Cardiac septum (tissue), 1 donor: Measurements from ENCODE around the gene MIEF2. TPM values are rescaled to one million over a fixed set of nuclear protein-coding genes. Genes with fewer than 3 reads are reported as not detected.
"Not testable (repeated sequence)": the region's sequence is repeated elsewhere in the genome, so short reads cannot be mapped to it uniquely, and the experiment has no call there.

Experiments used
- DNase-seq: peaks from one replicate; pipeline ENCODE4 v3.0.0-alpha.2; 2020; ENCODE audit warnings: low spot score
- intact Hi-C: fragments of 100-400 bp; cut with DNase I; formaldehyde crosslinking; loops from one replicate; pipeline ENCODE4 v1.14.0; 2022
- total RNA-seq: library from RNA; stranded (reverse); fragmentation: NEBNext Ultra II Directional; extraction: Animal tissue kit (Norgen Biotek cat#: 25700); gene quantifications from one replicate; pipeline ENCODE4 v1.2.1, GENCODE V29; 2021
- donor health status: DM: no; HTN: no; CAD: no.

MIEF2 gene
- total RNA-seq, 1 donor from 2014 or later = 28.0 TPM

DNA sequence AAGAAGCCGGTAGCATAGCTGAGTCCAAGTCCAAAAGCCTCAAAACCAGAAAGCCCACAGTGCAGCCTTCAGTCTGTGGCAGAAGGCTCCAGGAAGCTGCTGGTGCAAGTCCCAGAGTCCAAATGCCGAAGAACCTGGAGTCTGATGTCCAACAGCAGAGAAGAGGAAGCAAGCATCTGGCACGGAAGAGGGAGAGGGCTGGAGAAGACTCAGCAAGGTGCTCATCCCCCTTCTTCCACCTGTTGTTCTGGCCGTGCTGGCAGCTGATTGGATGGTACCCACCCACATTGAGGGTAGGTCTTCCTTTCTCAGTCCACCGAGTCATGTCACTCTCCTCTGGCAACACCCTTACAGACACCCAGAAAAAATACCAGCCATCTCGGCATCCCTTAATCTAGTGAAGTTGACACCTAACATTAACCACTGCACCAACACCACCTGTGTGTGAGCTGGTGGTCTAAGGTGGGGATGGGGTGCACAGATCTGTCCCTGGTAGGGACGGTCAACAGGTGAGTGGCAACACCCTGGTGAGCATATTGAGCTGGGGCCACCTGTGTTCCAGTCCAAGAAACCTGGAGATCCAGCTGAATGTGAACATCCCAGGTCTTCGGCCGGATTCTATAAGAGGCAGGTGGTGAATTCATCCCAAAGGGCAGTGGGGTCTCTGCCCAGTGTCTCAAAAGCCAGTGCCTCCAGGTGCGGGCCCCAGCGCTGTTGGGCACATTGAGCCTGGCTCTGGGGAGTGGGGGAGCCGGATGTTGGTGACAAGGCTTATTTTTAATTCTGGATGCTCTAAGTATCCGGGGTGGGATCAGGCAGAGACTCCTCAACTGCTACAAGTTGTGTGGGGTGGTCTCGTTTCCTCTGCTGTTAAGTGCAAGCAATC, 9.8 kb downstream of the MIEF2 start:
- intact Hi-C loops = no loop called here
- DNase-seq = no peak

DNA sequence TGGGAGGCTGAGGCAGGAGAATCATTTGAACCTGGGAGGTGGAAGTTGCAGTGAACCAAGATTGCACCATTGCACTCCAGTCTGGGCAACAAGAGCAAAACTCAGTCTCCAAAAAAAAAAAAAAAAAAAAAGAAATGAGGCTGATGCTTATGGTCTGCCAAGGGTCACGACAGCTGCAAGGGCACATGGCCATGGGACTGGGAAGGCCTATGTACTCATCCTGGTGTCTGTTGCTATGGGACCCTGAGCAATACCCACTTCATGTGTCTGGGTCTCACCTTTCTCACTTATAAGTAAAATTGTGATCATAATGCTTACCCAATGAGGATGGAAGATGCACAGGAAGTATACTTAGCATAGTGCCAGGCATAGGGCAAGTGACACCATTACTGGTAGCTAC, 16.6 kb downstream of the MIEF2 start:
- no peak for DNase-seq
- intact Hi-C loops = no loop called here

DNA sequence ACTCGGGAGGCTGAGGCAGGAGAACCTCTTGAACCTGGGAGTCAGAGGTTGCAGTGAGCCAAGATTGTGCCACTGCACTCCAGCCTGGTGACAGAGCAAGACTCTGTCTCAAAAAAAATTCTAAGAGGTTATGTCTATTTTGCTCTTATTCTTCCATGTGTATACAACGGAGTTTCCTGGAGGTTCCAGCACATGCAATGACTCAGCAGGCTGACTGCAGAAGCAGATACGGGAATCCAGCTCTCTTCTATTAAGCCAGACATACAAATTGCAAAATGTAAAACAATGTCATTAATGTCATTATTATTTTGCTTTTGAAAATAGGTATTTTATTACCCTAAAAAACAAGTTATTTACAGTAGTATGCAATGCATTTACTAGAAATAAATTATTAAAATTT, 18.4 kb downstream of the MIEF2 start:
- intact Hi-C loops = no loop called here

DNA sequence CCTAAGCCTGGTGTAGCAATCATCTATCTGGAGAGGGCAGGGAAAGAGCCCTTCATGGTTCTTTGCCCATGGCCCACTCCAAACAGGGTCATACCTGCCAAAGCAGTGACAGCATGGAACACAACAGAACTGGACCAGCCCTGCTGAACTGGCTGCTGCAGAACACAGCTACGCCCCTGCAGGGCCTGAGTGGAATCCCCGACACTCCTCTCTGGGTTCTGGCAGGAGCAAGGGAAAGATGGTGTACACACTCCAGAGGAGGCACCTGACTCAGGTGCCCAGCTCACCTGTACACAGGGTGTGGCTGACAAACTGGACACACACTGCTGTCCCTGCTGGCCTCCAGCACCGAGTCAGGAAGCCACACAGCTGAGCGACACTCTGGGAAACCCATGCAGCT, 19.8 kb downstream of the MIEF2 start:
- intact Hi-C loops = no loop called here
- no peak for DNase-seq

More for the DNA sequence above, 18.4 kb downstream of the MIEF2 start:
- no peak for DNase-seq

DNA sequence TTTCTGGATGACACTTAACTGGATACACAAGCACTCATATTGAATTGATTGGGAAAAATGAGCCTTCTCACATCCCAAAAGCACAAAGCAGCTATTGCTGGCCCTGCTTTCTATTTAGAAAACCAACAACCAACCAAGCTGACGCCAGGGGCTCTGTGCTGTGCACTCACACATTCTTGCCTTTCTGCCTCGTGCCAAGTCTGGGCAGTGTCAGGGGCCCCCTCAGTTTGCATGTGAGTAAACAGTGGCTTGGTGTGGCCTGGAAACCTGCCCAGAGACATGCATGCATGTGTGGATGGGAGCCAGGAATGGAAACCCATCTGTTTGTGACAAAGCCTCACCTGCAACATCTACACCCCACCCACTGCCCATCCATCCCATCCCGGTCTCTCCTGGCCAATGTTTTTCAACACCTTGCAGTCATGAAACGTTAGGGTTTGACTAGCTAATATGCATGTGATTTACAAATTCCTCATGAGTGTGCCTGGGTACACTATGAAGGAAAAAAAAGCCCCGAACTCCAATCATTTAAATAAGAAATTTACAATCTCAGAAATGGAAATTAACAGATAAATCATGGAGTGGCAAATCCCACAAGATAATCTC, 20.4 kb downstream of the MIEF2 start:
- no peak for DNase-seq

DNA sequence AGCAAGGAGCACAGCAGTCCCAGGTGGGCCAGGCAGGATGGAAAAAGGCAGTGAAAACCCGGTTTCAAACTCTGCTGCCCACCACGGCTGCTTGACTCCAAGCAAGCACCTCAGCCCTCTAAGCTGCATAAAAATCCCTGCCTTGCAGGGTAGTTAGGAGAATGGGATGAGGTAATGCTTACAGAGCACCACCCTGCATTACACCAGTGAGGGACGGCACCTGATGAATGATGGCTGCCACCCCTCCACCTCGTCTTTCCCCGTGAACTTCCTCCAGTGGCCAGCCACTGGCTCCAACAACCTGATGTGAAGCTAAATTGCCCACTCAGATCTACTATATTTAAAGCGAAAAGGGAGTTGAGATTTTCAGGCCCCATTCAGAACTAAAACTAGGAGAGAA, 21.3 kb downstream of the MIEF2 start:
- intact Hi-C loops = no loop called here
- DNase-seq = no peak

More for the DNA sequence above, 20.4 kb downstream of the MIEF2 start:
- intact Hi-C loops = no loop called here

DNA sequence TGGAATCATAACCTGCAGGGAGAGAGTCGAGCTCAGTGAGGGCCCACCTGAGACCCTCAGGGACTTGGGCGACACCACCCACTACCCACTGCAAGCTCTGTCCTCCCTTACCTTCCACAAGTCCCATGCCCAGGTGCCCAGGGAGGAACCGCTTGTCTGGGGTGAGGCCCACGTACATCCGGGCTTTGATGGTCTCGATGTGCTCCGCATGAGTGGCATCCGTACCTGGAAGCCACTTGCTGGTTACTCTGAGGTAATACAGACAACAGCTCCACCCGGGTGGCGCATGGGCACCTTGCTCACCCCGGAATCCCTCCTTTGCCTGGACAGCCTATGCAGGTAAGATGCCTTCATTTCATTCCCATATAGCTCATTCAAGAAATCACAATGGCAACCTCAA, 24.8 kb downstream of the MIEF2 start:
- intact Hi-C loops = no loop called here
- DNase-seq = no peak

DNA sequence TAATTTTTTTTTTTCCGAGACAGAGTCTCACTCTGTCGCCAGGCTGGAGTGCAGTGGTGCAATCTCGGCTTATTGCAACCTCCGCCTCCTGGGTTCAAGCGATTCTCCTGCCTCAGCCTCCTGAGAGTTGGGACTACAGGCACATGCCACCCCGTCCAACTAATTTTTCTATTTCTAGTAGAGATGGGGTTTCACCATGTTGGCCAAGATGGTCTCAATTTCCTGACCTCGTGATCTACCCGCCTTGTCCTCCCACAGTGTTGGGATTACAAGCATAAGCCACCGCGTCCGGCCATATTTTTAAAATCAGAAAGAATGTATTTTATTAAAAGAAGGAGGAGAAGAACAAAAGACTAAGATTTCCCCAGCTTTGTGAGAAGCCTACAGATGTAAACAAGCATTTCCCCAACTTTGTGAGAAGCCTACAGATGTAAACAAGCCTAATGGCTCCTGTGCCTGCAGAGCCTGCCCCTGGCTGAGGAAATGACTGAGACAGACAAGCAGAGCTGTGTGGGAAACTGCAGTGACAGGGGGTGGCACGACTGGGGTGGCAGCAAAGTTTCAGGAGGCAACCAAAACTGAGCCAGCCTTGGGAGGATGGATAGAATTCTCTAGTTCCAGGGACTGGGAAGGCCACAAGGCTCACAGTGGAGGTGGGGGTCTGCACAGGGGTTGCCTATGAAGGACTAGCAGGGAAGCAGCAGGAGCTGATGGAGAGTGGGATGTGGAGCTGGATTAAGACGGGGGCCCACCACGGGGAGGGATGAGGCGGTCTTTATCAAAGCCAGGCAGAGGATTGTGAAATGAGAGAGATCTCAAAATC, 31.5 kb downstream of the MIEF2 start:
- DNase-seq = no peak
- intact Hi-C loops = no loop called here

DNA sequence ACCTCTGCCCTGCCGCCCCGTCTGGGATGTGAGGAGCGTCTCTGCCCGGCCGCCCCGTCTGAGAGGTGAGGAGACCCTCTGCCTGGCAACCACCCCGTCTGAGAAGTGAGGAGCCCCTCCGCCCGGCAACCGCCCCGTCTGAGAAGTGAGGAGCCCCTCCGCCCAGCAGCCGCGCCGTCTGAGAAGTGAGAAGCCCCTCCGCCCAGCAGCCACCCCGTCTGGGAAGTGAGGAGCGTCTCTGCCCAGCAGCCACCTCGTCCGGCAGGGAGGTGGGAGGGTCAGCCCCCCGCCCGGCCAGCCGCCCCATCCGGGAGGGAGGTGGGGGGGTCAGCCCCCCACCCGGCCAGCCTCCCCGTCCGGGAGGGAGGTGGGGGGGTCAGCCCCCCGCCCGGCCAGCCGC, 37.6 kb downstream of the MIEF2 start:
- DNase-seq, intact Hi-C loops: not testable (repeated sequence)

DNA sequence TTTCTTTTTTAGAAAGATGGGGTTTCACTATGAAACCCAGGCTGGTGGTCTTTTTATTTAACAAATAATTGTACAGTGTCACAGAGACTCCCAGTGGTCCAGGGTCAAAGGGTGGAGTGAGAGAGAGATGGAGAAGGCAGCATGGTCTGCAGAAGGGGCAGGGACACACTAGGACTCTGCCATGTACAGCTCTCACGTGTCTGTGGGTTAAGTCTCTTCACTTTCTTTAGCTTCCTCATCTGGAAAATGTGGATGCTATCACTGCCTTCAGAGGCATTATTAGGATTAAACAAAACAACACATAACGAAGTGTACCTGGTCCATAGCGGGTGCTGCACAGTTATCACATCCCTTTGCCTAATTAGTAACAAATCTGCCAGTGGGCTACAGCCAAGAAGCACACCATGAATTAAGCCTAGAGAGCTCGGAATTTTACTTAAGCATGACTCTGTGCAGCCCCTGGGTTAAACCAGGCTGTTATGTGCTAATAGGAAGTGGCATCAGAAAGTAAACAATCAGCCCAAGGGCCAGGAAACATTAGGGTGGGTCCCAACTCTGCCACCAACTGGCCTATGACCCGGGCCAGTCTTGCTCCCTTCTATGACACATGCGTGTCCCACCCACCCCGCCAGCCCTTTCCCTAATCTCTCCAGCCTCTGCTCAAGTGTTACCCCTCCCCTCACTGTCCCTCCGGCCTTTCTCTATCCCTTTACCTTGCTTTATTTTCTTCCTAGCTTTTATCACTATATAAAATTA, 40.4 kb downstream of the MIEF2 start:
- DNase-seq = no peak
- intact Hi-C loops = no loop called here

DNA sequence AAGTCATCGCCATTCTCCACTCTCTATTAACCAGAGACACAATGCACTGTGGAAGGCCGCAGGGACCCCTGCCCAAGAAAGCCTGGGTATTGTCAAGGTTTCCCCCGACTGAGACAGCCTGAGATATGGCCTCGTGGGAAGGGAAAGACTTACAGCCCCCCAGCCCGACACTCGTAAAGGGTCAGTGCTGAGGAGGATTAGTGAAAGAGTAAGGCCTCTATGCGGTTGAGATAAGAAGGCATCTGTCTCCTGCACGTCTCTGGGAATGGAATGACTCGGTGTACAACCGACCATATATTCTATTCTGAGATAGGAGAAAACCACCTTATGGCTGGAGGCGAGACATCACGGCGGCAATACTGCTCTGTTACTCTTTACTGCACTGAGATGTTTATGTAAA, 42.7 kb downstream of the MIEF2 start:
- intact Hi-C loops, DNase-seq: not testable (repeated sequence)

DNA sequence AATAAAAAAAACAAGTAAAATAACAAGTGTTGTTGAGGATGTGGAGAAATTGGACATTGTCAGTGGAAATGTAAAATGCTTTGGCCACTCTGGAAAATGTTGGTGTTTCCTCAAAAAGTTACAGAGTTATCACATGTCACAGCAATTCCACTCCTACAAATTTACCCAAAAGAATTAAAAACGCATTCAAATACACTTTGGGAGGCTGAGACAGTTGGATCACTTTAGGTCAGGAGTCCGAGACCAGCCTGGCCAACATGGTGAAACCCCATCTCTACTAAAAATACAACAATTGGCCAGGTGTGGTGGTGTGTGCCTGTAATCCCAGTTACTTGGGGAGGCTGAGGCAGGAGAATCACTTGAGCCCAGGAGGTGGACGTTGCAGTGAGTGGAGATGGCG, 48.7 kb downstream of the MIEF2 start:
- no peak for DNase-seq
- intact Hi-C loops = no loop called here

DNA sequence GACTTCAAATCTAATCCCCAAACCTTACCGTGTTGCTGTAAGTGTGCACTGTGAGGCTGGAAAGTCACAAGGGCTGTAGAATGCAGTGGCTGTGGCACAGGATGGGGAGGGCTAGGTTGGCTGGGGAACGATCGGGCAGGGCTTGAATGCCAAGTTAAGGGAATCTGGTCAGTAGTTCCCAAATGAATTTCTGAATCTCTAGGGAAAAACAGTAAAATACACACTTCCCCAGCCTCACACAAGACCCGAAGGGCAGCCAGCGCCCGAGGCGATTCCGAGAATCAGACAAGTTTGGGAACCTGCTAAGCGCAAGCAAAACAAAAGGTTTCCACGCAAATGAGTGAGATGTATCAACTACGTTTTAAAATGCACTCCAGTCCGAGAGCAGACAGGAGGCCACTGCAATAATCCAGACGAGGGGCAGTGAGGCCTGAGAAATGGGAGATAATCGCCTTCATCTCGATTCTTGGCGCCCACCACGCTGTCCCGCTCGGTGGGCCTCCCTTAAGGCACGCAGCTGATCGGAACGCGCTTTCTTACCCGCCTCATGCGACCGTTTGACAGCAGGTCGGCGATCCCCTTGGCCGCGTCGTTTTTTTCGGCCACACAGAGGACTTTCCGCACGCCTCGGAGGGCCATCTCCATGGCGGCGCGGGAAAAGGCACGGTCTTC, 53.7 kb downstream of the MIEF2 start:
- intact Hi-C loops = loop anchor here (2.0 kb wide), 2 partner anchors 53 to 89 kb away; partner anchors contain the start of genes LLGL1 and MIEF2
- no peak for DNase-seq

DNA sequence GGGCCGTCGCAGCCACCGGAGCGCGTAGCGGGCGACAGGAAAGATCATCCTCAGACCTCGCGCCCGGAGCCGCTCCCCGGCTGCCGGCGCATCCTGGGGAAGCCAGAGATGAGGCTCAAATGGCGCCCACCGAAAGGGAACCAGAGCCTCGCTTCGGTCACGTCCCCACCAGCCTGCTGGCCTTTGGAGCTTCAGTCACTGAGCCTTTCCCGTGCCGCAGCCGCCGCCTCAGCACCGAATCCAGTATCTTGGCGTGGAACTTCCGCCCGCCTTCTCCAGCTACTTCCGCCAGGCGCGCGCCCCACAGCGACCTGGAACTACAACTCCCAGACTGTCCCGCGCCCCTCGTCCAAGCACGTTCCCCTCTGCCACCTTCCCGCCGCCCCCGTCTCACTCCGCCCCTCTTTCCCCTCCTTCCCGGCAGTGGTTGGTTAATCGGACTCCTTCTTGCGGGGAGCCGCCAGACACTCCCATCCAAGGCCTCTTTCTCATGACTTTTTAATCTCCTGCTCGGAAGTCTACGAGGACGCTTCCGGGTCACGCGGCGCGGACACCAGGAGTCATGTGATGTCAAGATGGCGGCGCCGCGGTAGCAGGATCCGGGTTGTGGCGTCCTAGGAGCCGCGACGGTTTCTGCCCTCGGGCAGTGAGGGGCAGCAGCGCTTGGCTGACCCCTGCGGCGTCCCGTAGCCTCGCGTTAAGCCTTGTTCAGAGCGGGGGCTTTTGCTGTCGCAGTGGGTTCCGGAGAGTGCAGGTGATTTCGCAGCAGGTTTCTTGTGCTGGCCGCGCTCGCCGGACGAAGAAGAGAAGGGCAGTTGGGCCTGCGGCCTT, 54.5 kb downstream of the MIEF2 start, which contains the start of the genes SMCR8 and TOP3A:
SMCR8 (plus strand) TSS at position 563 of the 831 bp plus-strand sequence. CDS start 497 bp downstream, outside the sequence.
TOP3A (minus strand) TSS at position 264 of the 831 bp plus-strand sequence; CDS start at position 48, 216 bp downstream.
- intact Hi-C loops = loop anchor here (2.0 to 5.0 kb wide), 4 partner anchors 47 to 90 kb away; partner anchors contain the start of genes LLGL1, MIEF2 and SHMT1
- peak; percentile 98 for DNase-seq

DNA sequence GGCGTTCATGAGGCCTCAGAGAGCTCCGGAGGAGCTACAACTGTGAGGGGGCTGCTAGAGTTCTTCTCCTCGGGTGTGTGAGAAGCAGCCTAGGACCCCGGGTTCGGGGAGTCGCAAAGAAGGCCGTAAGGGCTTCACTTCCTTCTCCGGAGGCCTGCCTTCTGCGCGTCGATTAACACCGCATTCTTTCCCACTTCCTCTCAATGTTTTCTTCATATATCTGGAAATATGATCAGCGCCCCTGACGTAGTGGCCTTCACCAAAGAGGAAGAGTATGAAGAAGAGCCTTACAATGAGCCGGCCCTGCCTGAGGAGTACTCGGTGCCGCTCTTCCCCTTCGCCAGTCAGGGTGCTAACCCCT, 55.1 kb downstream of the MIEF2 start:
- DNase-seq = no peak
- intact Hi-C loops = loop anchor here (2.0 to 5.0 kb wide), 4 partner anchors 47 to 91 kb away; partner anchors contain the start of genes LLGL1, MIEF2 and SHMT1

DNA sequence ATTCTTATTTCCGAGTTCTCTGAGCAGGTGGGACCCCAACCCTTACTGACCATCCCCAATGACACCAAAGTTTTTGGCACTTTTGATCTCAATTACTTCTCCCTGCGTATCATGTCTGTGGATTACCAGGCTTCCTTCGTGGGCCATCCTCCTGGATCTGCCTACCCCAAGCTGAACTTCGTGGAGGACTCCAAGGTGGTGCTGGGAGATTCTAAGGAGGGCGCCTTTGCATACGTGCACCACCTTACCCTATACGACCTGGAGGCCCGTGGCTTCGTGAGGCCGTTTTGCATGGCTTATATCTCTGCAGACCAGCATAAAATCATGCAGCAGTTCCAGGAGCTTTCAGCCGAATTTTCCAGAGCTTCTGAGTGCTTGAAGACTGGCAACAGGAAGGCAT, 55.5 kb downstream of the MIEF2 start:
- intact Hi-C loops = loop anchor here (2.0 to 5.0 kb wide), 4 partner anchors 46 to 91 kb away; partner anchors contain the start of genes LLGL1, MIEF2 and SHMT1

More for the DNA sequence above, 55.5 kb downstream of the MIEF2 start:
- DNase-seq = no peak
